ENCODE results near the gene MGMT.

MGMT gene

GRCh38 chr10:129745186-129745750 is 278.2 kb downstream of the MGMT start:
- H3K4me3 ChIP-seq (ENCODE audit: low read length) = no peak overlapping the region
- DNase-seq (ENCODE audit: low read depth) = no peak
- TF ChIP-seq CTCF (IDR thresholded peaks at IDR 0.05; ENCODE audit: insufficient read depth, low read depth, low read length, missing control alignments) = no peak

GRCh38 chr10:129754211-129755050 is 287.4 kb downstream of the MGMT start:
- H3K4me3 ChIP-seq (ENCODE audit: low read length) = no peak overlapping the region
- DNase-seq (ENCODE audit: low read depth) = no peak
- no peak for TF ChIP-seq CTCF (IDR thresholded peaks at IDR 0.05; ENCODE audit: insufficient read depth, low read depth, low read length, missing control alignments)

- TF ChIP-seq CTCF (IDR thresholded peaks at IDR 0.05; ENCODE audit: insufficient read depth, low read depth, low read length, missing control alignments) = no peak
- no peak for DNase-seq (ENCODE audit: low read depth)
- H3K4me3 ChIP-seq (ENCODE audit: low read length) = no peak overlapping the region
Measured at GRCh38 chr10:129755158-129755591, 288.1 kb downstream of the MGMT start.

- DNase-seq (ENCODE audit: low read depth) = no peak
- no peak overlapping the region for H3K4me3 ChIP-seq (ENCODE audit: low read length)
- no peak for TF ChIP-seq CTCF (IDR thresholded peaks at IDR 0.05; ENCODE audit: insufficient read depth, low read depth, low read length, missing control alignments)
Measured at GRCh38 chr10:129755621-129756020, 288.6 kb downstream of the MGMT start.

- TF ChIP-seq CTCF (IDR thresholded peaks at IDR 0.05; ENCODE audit: insufficient read depth, low read depth, low read length, missing control alignments) = no peak
- peak; percentile 9 for DNase-seq (ENCODE audit: low read depth)
- no peak overlapping the region for H3K4me3 ChIP-seq (ENCODE audit: low read length)
Measured at GRCh38 chr10:129756912-129757901, 290.2 kb downstream of the MGMT start.

- TF ChIP-seq CTCF (IDR thresholded peaks at IDR 0.05; ENCODE audit: insufficient read depth, low read depth, low read length, missing control alignments) = no peak
- no peak for DNase-seq (ENCODE audit: low read depth)
- no peak overlapping the region for H3K4me3 ChIP-seq (ENCODE audit: low read length)
Measured at GRCh38 chr10:129758207-129759021, 291.4 kb downstream of the MGMT start.
